HG03095 (cell line): ENCODE results near the gene PGBD4.
"Not testable (repeated sequence)": the region's sequence is repeated elsewhere in the genome, so short reads cannot be mapped to it uniquely, and the experiment has no call there.

Source experiments
- ATAC-seq: cut with Tn5 transposase; IDR thresholded peaks from one replicate; pipeline ENCODE4 v1.9.1; 2021; ENCODE audit warnings: moderate library complexity; ENCODE audit not compliant: unreplicated experiment

The PGBD4 gene

DNA sequence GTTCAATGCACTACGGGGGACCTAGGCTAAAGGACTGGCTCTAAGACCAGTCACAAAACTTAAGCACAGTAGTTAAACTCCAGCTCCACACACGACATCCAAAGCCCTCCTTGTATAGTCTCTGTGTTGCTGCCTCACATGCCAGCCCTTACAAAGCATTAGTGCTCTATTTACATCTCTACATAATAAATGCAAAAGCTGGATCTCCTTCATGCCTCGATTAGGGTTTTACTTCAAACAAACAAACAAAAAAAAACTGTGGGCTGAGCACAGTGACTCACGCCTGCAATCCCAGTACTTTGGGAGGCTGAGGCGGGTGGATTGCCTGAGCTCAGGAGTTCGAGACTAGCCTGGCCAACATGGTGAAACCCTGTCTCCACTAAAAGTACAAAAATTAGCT lies 9.6 kb downstream of the PGBD4 start:
- ATAC-seq: no peak

DNA sequence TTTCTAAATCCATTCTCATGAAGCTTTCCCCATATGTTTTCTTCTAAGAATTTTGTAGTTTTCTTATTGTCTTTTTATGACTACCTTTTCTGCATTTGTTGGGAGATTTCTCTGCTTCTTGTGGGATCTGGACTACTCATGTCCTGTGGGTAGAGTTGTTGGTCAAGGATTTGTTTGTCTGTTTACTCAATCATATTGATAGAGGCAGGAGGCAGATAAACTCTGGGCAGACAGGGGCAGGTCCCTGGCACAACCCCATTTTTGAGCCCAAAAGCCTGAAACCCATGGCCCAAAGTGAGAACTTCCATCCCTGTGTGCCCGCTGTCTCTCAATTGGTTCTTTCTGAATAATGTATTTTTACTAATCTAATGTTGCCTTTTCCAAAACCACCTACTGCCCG lies 12.3 kb downstream of the PGBD4 start:
- ATAC-seq: no peak

DNA sequence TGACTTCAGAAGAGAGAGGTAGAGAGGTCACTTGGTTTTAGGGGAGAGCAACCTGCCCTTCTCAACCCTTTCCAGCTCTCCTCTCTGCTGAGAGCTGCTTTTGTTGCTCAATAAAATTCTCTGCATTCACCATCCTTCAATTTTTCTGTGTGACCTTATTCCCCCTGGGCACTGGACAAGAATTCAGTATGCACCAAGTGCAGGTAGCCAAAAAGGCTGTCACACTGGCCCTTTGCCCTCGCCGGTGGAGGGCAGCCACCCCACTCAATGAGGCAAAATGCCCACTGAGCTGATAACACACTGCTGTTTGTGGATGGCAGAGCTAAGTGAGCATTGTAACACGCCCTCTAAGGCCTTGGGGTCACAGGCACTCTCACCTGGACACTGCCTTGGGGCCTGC lies 12.9 kb downstream of the PGBD4 start:
- ATAC-seq: no peak

GRCh38 chr15:34116620-34117019 lies 14.7 kb downstream of the PGBD4 start:
- ATAC-seq: no peak

DNA sequence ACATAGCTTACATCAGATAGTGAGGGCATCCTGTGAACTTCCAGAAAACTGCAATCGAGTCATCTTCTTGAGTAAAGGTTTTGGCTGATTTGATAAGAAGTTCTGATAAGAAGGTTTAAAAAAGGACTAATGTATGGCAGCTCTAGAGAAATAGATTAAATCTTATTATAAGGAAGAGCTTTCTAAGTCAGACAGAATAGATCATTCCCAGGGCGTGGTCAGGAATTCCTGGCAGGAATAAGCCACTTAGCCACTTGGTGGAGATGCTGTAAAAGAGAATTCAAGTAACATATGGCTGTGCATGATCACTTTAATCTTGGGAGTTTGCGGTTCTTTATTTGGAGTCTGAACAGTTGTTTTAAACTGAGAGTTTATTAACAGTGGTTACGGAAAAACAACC lies 17.4 kb downstream of the PGBD4 start:
- no peak for ATAC-seq

- not testable (repeated sequence) for ATAC-seq
Observed at GRCh38 chr15:34120420-34120819, 18.5 kb downstream of the PGBD4 start.

DNA sequence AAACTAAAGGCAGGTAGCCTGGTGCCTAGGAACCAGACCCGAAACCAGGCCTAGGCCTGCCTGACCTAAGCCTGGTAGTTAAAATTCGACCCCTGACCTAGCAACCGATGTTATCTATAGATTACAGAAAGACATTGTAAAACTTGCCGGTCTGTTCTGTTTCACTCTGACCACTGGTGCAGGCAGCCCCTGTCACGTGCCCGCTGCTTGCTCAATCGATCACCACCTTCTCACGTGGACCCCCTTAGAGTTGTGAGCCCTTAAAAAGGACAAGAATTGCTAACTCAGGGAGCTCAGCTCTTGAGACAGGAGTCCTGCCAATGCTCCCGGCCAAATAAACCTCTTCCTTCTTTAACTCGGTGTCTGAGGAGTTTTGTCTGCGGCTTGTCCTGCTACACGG lies 19.9 kb downstream of the PGBD4 start:
- not testable (repeated sequence) for ATAC-seq

DNA sequence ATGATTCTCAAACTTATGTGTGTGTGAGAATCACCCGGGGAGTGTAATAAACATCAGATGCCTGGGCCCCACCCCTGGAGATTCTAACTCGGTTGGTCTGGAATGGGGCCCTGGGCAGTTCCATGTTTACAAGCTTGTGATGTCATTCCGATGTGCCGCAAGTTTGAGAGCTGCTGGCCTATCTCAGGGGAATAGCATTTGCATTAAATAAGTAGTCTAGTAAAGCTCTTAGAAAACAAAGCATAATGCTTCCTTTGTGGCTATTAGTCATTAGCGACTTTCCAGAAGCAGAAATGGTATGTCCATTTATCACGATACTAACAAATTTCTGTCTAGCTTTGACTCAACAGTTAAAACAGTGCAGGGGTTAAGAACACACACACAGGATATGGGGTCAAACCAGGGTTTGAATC lies 20.9 kb downstream of the PGBD4 start:
- no peak for ATAC-seq

DNA sequence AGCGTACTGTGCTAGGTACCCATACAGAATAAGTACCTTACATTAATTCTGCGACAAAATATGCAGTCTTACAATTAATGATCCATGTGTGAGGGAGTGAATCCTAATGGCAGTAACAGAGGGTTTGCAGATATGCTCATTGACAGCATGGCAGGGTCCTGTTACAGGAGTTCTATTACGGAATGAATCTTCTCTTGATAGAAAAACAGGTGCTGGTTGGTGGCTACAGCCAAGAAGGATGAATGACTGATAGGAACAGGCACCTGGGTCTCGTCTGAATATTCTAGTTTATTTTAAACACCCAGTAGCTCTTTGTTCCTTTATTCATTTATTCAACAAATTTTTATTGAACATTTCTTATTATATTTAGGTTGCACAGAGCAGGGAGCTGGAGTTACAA lies 22.8 kb downstream of the PGBD4 start:
- ATAC-seq: no peak

DNA sequence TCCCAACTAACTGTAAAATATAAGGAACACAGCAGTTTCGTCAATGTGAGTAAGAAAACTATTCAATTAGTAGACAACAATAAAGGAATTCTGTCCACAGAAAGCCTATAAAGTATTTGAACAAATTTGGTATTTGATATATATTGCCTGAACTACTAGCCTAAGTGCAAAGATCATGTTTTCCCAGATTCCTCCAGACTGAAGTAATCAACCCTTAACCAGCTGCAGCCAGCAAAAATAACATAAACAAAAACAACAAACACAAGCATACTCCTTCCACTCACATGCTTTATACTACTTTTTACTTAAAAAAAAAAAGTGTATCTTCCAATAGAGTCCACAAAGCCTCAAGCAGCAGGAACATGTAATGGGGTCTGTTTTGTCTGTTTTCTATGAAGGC lies 24.1 kb downstream of the PGBD4 start:
- ATAC-seq: no peak

DNA sequence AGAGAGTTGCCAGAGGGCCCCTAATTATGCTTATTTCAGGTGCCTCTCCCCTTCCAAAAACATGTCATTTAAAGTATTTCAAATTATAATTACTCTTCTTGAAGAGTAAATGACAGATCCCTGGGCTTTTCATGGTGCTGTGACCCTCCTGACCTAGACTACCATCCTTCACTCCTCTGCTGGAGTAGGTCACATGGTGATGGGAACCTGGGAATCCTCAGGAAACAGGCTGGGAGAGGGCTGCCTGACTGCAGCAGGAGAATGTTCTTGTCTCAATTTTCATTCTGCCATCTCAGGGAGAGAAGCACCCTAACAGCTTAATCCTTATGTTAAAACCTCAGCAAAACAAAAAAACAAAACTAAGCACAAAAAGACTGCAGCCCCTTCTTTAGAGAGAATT lies 24.6 kb downstream of the PGBD4 start:
- ATAC-seq: no peak

DNA sequence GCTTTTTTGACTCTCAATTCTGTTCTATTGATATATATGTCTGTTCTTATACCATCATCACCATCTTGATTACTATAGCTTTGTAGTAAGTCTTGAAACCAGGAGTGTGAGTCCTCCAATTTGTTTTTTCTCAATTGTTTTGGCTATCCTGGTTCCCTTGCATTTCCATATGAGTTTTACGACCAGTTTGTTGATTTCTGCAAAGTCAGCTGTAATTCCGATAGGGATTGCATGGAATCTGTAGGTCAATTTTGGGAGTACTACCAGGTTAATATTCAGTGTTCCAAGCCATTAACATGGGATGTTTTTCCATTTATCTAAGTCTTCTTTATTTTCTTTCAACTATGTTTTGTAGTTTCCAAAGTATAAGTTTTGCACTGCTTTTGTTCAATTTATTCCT lies 27.0 kb downstream of the PGBD4 start:
- no peak for ATAC-seq

- ATAC-seq: no peak
Observed at GRCh38 chr15:34132881-34133280, 31.0 kb downstream of the PGBD4 start.

- ATAC-seq: no peak
Observed at GRCh38 chr15:34133511-34133910, 31.6 kb downstream of the PGBD4 start.

DNA sequence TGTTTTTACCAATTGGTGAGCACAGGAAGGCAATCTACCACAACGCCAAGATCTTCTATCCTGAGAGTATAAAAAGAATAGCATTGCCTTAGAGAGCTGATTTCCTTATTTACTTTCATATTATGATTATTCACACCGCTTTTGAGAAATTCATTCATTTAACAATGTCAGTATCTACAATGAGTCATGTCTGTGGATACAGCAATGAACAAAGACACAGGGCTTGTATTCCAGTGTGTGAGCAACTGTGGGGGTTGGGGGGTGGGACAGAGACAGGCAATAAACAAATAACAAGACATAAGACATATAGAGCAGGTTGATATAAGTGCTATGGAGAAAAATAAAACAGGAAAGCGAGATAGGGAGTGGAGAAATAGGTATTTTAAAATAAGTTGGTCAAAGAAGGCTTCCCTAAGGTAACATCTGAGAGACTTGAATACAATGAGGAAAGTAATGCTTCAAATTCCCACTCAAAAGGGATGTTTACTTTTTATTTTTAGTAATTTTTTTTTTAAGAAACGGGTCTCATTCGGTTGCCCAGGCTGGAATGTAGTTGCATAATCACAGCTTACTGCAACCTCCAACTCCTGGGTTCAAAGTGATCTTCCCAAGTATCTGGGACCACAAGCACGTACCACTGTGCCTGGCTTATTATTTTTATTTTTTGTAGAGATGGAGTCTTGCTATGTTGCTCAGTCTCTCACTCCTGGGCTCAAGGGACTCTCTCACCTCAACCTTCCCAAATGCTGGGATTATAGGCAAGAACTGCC lies 45.7 kb downstream of the PGBD4 start:
- ATAC-seq: no peak

DNA sequence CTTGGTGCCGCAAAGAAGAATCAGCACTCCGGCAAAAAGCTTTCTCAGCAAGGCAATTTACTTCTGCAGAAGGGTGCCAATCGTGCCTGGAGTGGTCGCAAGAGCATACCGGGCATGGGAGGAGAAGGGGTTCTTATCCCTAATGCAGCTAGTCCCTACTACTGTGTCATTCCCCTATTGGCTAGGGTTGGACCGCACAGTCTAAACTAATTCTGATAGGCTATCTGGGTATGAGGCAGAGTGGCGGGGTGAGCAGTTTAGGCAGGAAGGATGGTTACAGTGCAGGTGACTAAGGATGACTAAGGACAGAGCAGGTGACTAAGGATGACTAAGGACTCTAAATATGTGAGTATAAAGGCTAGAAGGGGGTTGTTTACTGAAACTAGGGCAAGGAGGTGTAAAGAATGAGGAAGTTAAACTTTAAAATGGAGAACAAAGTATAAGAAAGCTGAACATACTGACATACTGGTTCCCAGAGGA lies 52.9 kb downstream of the PGBD4 start:
- ATAC-seq: no peak

GRCh38 chr15:34155859-34156258 lies 54.0 kb downstream of the PGBD4 start:
- ATAC-seq: no peak
